Neuronal stem cell (in vitro differentiated cells): Measurements from ENCODE around the gene ROBO1.
A peak's percentile ranks its signal among the peaks of the same experiment; 100 is the strongest.

ENCODE experiments used
- DNase-seq: peaks from one replicate; pipeline ENCODE4 v3.0.0-alpha.2; 2013; ENCODE audit warnings: low spot score
- H2AFZ ChIP-seq: one replicate; pipeline ENCODE4 v1.6.1; 2013; ENCODE audit warnings: mild to moderate bottlenecking, low read length, inconsistent platforms
- H2AK5ac ChIP-seq: 2 replicates; pipeline ENCODE4 v1.6.1; 2013; ENCODE audit warnings: low read depth, mild to moderate bottlenecking, inconsistent platforms, low read length, moderate library complexity, mixed read lengths
- H2BK120ac ChIP-seq: 2 replicates; pipeline ENCODE4 v1.6.1; 2013; ENCODE audit warnings: low read depth, mild to moderate bottlenecking, inconsistent platforms, low read length, moderate library complexity, mixed read lengths
- H2BK12ac ChIP-seq: one replicate; pipeline ENCODE4 v1.6.1; 2013; ENCODE audit warnings: low read length, inconsistent platforms
- H2BK15ac ChIP-seq: 2 replicates; pipeline ENCODE4 v1.6.1; 2013; ENCODE audit warnings: mild to moderate bottlenecking, low read length, inconsistent platforms, mixed read lengths
- H2BK5ac ChIP-seq: one replicate; pipeline ENCODE4 v1.6.1; 2013; ENCODE audit warnings: inconsistent platforms, mild to moderate bottlenecking, low read length, moderate library complexity
- H3K14ac ChIP-seq: one replicate; pipeline ENCODE4 v1.6.1; 2013; ENCODE audit warnings: low read length, inconsistent platforms
- H3K18ac ChIP-seq: 2 replicates; pipeline ENCODE4 v1.6.1; 2013; ENCODE audit warnings: low read length, inconsistent platforms
- H3K23ac ChIP-seq: 2 replicates; pipeline ENCODE4 v1.6.1; 2013; ENCODE audit warnings: low read depth, mild to moderate bottlenecking, mixed read lengths, low read length, inconsistent platforms; ENCODE audit not compliant: poor library complexity
- H3K27ac ChIP-seq: replicated peaks from 3 replicates; pipeline ENCODE4 v1.5.1; 2013; ENCODE audit warnings: low read length, inconsistent platforms
- H3K27me3 ChIP-seq, 3 experiments: 2 replicates each; pipeline ENCODE4 v1.6.1; 2013; ENCODE audit warnings: low read length in 3 of 3, mild to moderate bottlenecking in 2 of 3, inconsistent platforms in 1 of 3, low read depth in 1 of 3, mixed read lengths in 1 of 3, moderate library complexity in 1 of 3; ENCODE audit not compliant: control insufficient read depth in 3 of 3, insufficient read depth in 3 of 3
- H3K36me3 ChIP-seq, 2 donors: replicated peaks in 1 of 2; 2 replicates each; pipeline ENCODE4 v1.6.1; 2013; ENCODE audit warnings: low read length in 2 of 2; ENCODE audit not compliant: control insufficient read depth in 2 of 2, insufficient read depth in 2 of 2
- H3K4ac ChIP-seq: 2 replicates; pipeline ENCODE4 v1.6.1; 2013; ENCODE audit warnings: inconsistent platforms, mild to moderate bottlenecking, low read length, moderate library complexity
- H3K4me1 ChIP-seq, 2 donors: 1 replicate in 1 of 2; 2 replicates in 1 of 2; pipeline ENCODE4 v1.6.1; 2013; ENCODE audit warnings: low read length in 2 of 2, low read depth in 1 of 2; ENCODE audit not compliant: control insufficient read depth in 2 of 2, insufficient read depth in 1 of 2
- H3K4me2 ChIP-seq: one replicate; pipeline ENCODE4 v1.6.1; 2013; ENCODE audit warnings: mild to moderate bottlenecking, low read length, inconsistent platforms; ENCODE audit not compliant: insufficient read depth, poor library complexity, severe bottlenecking
- H3K4me3 ChIP-seq, 2 donors: 2 replicates each; pipeline ENCODE4 v1.5.1; 2013; ENCODE audit warnings: low read length in 2 of 2, mild to moderate bottlenecking in 2 of 2, inconsistent platforms in 1 of 2, moderate library complexity in 1 of 2
- H3K79me1 ChIP-seq: one replicate; pipeline ENCODE4 v1.6.1; 2013; ENCODE audit warnings: low read depth, mild to moderate bottlenecking, inconsistent platforms, low read length, moderate library complexity
- H3K9ac ChIP-seq: one replicate; pipeline ENCODE4 v1.6.1; 2013; ENCODE audit warnings: mild to moderate bottlenecking, low read depth, low read length, inconsistent platforms; ENCODE audit not compliant: poor library complexity
- H3K9me3 ChIP-seq, 2 donors: replicated peaks in 1 of 2; 2 replicates each; pipeline versions ENCODE3 to v1.6.1; 2013; ENCODE audit warnings: low read length in 2 of 2, mild to moderate bottlenecking in 2 of 2, inconsistent platforms in 1 of 2, low read depth in 1 of 2, mixed read lengths in 1 of 2, moderate library complexity in 1 of 2; ENCODE audit not compliant: control insufficient read depth in 2 of 2, insufficient read depth in 1 of 2
- H4K8ac ChIP-seq: one replicate; pipeline ENCODE4 v1.6.1; 2013; ENCODE audit warnings: low read depth, mild to moderate bottlenecking, inconsistent platforms, low read length, moderate library complexity
- H4K91ac ChIP-seq: one replicate; pipeline ENCODE4 v1.6.1; 2013; ENCODE audit warnings: low read length, low read depth, mild to moderate bottlenecking, inconsistent platforms; ENCODE audit not compliant: poor library complexity
- WGBS, 2 donors: extraction: QIAGEN DNeasy Blood & Tissue Kit; methylation state at CpG; one replicate each; pipeline ENCODE4 v1.1.7; 2013; ENCODE audit warnings: missing lambda C conversion rate in 2 of 2, mixed read lengths in 1 of 2; ENCODE audit not compliant: insufficient read length in 2 of 2, insufficient replicate concordance in 1 of 2; ENCODE audit errors: extremely low coverage in 2 of 2; 5-methylcytosine and 5-hydroxymethylcytosine counted together

Gene ROBO1

DNA sequence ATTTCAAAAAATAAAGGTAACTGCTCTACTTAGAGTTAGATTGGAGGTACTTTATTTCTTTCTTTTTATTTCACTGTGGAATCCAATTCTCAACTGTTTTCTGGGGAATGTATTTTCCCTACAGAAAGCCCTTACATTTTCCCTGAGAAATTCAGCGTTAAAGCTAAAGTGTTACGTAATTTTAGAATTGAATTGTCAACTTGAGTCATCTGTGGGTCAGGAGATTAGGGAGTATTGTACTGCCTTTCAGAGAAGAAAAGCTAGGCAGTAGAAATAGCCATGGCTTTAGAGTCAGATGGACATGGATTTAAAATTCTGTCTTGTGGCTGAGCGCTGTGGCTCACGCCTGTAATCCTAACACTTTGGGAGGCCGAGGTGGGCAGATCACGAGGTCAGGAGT lies 728.6 kb downstream of the ROBO1 start:
- no CpG with 5 or more reads among the region's 6 CpGs for WGBS, 2 donors
- H3K18ac ChIP-seq: no peak overlapping the region
- no peak for DNase-seq

DNA sequence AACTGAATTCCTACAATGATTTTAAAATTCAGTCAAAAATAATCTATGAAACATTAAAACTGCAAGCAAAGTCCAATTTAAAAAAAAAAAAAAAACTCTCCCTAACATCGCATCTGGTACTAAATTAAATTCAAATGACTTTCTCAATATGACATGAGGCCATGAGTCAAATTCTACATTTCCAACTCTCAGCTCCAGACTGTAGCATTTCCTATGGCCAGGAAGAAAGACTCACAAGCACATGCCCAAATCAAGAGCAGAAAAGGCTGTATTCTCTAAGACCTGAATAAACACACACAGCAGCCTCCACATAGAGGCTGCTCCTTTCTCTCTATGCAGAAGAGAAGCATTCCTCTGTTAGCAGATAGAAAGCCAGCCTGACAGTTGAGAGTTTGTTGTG lies 729.2 kb downstream of the ROBO1 start:
- H3K4me2 ChIP-seq: no peak overlapping the region
- H2AFZ ChIP-seq: no peak overlapping the region
- no peak overlapping the region for H2BK15ac ChIP-seq
- H3K9ac ChIP-seq: no peak overlapping the region
- H3K14ac ChIP-seq: no peak overlapping the region
- H2AK5ac ChIP-seq: no peak overlapping the region
- no peaks in the 10 kb centered on the region for H3K9me3 ChIP-seq
- no CpG with 5 or more reads among the region's 1 CpG for WGBS, 2 donors
- H3K4me3 ChIP-seq: no peak overlapping the region
- no peak overlapping the region for H2BK120ac ChIP-seq
- H3K18ac ChIP-seq: no peak overlapping the region
- no peak overlapping the region for H3K23ac ChIP-seq
- no peak overlapping the region for H4K91ac ChIP-seq
- H4K8ac ChIP-seq: no peak overlapping the region
- H3K27ac ChIP-seq: no peak overlapping the region
- no peaks in the 10 kb centered on the region for H3K27me3 ChIP-seq
- H3K36me3 ChIP-seq: no peaks in the 10 kb centered on the region
- H2BK12ac ChIP-seq: no peak overlapping the region
- no peak overlapping the region for H3K4ac ChIP-seq
- H3K79me1 ChIP-seq: no peaks in the 10 kb centered on the region
- DNase-seq: no peak
- H2BK5ac ChIP-seq: no peak overlapping the region
- H3K4me1 ChIP-seq: no peaks in the 10 kb centered on the region

More for the DNA sequence above, 728.6 kb downstream of the ROBO1 start:
- Histone ChIP-seq H3K14ac (no peak overlapping the region), H3K4ac (no peak overlapping the region), H2AFZ (no peak overlapping the region), H2BK12ac (no peak overlapping the region), H2BK15ac (no peak overlapping the region), H3K4me2 (no peak overlapping the region), H3K36me3 (no peaks in the 10 kb centered on the region), H3K4me1 (no peaks in the 10 kb centered on the region), H2BK5ac (no peak overlapping the region), H4K91ac (no peak overlapping the region), H2AK5ac (no peak overlapping the region), H3K27ac (no peak overlapping the region), H4K8ac (no peak overlapping the region), H3K23ac (no peak overlapping the region), H2BK120ac (no peak overlapping the region), H3K4me3 (no peak overlapping the region), H3K9ac (no peak overlapping the region), H3K9me3 (no peaks in the 10 kb centered on the region), H3K27me3 (no peaks in the 10 kb centered on the region), H3K79me1 (no peaks in the 10 kb centered on the region)

- Histone ChIP-seq H3K4me2 (no peak overlapping the region), H3K4me1 (no peaks in the 10 kb centered on the region)
- WGBS, 2 donors: no CpG with 5 or more reads among the region's 2 CpGs
These were observed 729.7 kb downstream of the ROBO1 start for GRCh38 chr3:79038057-79038456.

DNA sequence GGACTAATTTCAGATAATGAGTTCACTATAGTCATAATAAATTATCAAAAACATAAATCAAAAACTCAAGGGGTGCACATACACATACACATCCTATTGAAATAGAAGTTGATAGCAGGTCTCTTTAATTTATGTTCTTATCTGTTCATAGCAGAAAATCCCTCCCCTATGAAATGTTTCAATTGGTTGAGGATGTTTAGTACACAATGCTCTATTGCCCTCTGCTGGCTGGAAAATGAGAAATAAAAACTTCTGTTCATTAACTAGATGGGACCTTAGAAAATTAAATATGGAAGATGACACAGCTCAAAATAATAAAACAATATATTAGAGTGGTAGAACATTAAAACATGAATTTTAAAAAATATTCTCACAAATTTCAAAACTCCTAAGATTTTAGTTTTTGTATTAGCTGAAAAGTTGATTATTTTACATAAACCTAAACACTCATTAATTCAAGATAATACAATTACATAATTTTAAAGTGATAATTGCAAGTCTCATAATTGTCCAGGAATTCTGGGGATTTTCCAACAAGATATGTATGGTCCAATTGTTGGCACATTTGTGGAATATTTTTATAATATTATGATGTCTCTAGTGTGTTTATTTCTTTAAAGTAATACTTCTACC lies 735.0 kb downstream of the ROBO1 start:
- Histone ChIP-seq H3K14ac (no peak overlapping the region), H2AFZ (no peak overlapping the region), H3K4me3 (no peak overlapping the region), H3K18ac (no peak overlapping the region), H3K4me1 (no peaks in the 10 kb centered on the region), H3K9me3 (no peaks in the 10 kb centered on the region), H4K8ac (no peak overlapping the region), H2BK12ac (no peak overlapping the region), H3K23ac (no peak overlapping the region), H2BK120ac (no peak overlapping the region), H3K36me3 (no peaks in the 10 kb centered on the region), H3K27me3 (no peaks in the 10 kb centered on the region), H2BK5ac (no peak overlapping the region), H3K9ac (no peak overlapping the region), H4K91ac (no peak overlapping the region), H3K27ac (no peak overlapping the region), H3K4me2 (no peak overlapping the region), H2BK15ac (no peak overlapping the region), H2AK5ac (no peak overlapping the region), H3K4ac (no peak overlapping the region), H3K79me1 (no peaks in the 10 kb centered on the region)
- peak; percentile 54 for DNase-seq

More at GRCh38 chr3:79038057-79038456, 729.7 kb downstream of the ROBO1 start:
- Histone ChIP-seq H3K18ac (no peak overlapping the region), H3K4me3 (no peak overlapping the region), H3K27ac (no peak overlapping the region), H2BK5ac (no peak overlapping the region), H3K23ac (no peak overlapping the region), H3K4ac (no peak overlapping the region), H3K36me3 (no peaks in the 10 kb centered on the region), H2AK5ac (no peak overlapping the region), H2BK120ac (no peak overlapping the region), H2AFZ (no peak overlapping the region), H3K27me3 (no peaks in the 10 kb centered on the region), H3K9me3 (no peaks in the 10 kb centered on the region), H4K91ac (no peak overlapping the region), H4K8ac (no peak overlapping the region), H3K14ac (no peak overlapping the region), H3K79me1 (no peaks in the 10 kb centered on the region), H2BK12ac (no peak overlapping the region), H2BK15ac (no peak overlapping the region), H3K9ac (no peak overlapping the region)
- DNase-seq: no peak
